OCI-LY3 (cell line): ENCODE data around the gene RCCD1.
A peak's percentile ranks its signal among the peaks of the same experiment; 100 is the strongest.

ENCODE experiments used
- H2AFZ ChIP-seq: fragments of 200-600, 300-600 bp; shearing (Covaris generic); 2 replicates; pipeline ENCODE4 v1.6.0; 2014; ENCODE audit warnings: antibody characterized with exemption, low read depth, low read length
- H3K27ac ChIP-seq: fragments of 200-600, 300-600 bp; sonication (generic); 2 replicates; pipeline ENCODE4 v1.5.1; 2014; ENCODE audit warnings: mild to moderate bottlenecking, low read length, moderate library complexity, mixed read lengths
- H3K27me3 ChIP-seq: fragments of 200-600, 300-600 bp; sonication (generic); 2 replicates; pipeline ENCODE4 v1.6.1; 2014; ENCODE audit warnings: low read depth, low read length, mixed read lengths
- H3K36me3 ChIP-seq: fragments of 200-600, 300-600 bp; sonication (generic); replicated peaks from 2 replicates; pipeline ENCODE3; 2014; ENCODE audit warnings: low read depth, low read length, mixed read lengths
- H3K4me1 ChIP-seq: fragments of 300-600, 200-600 bp; sonication (generic); 2 replicates; pipeline ENCODE4 v1.6.1; 2014; ENCODE audit warnings: low read length, mixed read lengths
- H3K4me2 ChIP-seq: fragments of 200-600, 300-600 bp; sonication (generic); 2 replicates; pipeline ENCODE4 v1.6.1; 2014; ENCODE audit warnings: low read length, mixed read lengths
- H3K4me3 ChIP-seq: fragments of 300-600, 200-600 bp; sonication (generic); 2 replicates; pipeline ENCODE4 v1.5.1; 2014; ENCODE audit warnings: antibody characterized with exemption, mild to moderate bottlenecking, low read length, moderate library complexity
- H3K79me2 ChIP-seq: fragments of 300-600, 200-600 bp; shearing (Covaris generic); 2 replicates; pipeline ENCODE4 v1.6.1; 2014; ENCODE audit warnings: mild to moderate bottlenecking, low read length, mixed read lengths
- H3K9ac ChIP-seq: fragments of 300-600, 200-600 bp; shearing (Covaris generic); 2 replicates; pipeline ENCODE4 v1.6.0; 2014; ENCODE audit warnings: mild to moderate bottlenecking, low read length, moderate library complexity
- H3K9me3 ChIP-seq: fragments of 200-600, 300-600 bp; shearing (Covaris generic); 2 replicates; pipeline ENCODE4 v1.6.1; 2014; ENCODE audit warnings: low read length, mixed read lengths; ENCODE audit not compliant: insufficient read depth
- H4K20me1 ChIP-seq: fragments of 200-600, 300-600 bp; sonication (generic); 2 replicates; pipeline ENCODE4 v1.6.1; 2016; ENCODE audit warnings: low read length, mixed read lengths; ENCODE audit not compliant: insufficient read depth
- CTCF ChIP-seq: fragments of 200-600, 300-600 bp; sonication (generic); IDR thresholded peaks from 2 replicates; pipeline ENCODE4 v1.5.1; 2014; ENCODE audit warnings: antibody characterized with exemption, low read length, low read depth
- EZH2phosphoT487 ChIP-seq: fragments of 200-600 bp; shearing (Covaris generic); IDR thresholded peaks from 2 replicates; pipeline ENCODE4 v1.6.1; 2018; ENCODE audit warnings: antibody characterized with exemption, mixed run types, low read depth

Gene RCCD1

GRCh38 chr15:90956274-90957030 is 1.8 kb downstream of the RCCD1 start:
- H3K79me2 ChIP-seq: peaks cover 29% of the 10 kb centered on the region
- peaks cover 10% of the 10 kb centered on the region for H3K4me1 ChIP-seq
- no peaks in the 10 kb centered on the region for H3K9me3 ChIP-seq
- no peaks in the 10 kb centered on the region for H3K27me3 ChIP-seq
- H3K4me3 ChIP-seq: peak overlapping the region; percentile 86
- H3K4me2 ChIP-seq: peak overlapping the region; percentile 68
- H3K36me3 ChIP-seq: peaks cover 34% of the 10 kb centered on the region
- peak overlapping the region; percentile 97; the same call in 1 of the 2 replicates for H3K9ac ChIP-seq
- H4K20me1 ChIP-seq: no peaks in the 10 kb centered on the region
- no peak overlapping the region for H3K27ac ChIP-seq
- no peak overlapping the region for H2AFZ ChIP-seq
- no peak for TF ChIP-seq CTCF
- no peak for TF ChIP-seq EZH2phosphoT487

- Histone ChIP-seq H4K20me1 (no peaks in the 10 kb centered on the region), H3K4me2 (no peak overlapping the region), H2AFZ (no peak overlapping the region), H3K79me2 (peaks cover 34% of the 10 kb centered on the region), H3K27me3 (no peaks in the 10 kb centered on the region), H3K4me3 (no peak overlapping the region), H3K36me3 (peaks cover 37% of the 10 kb centered on the region), H3K27ac (no peak overlapping the region), H3K9me3 (no peaks in the 10 kb centered on the region), H3K9ac (no peak overlapping the region), H3K4me1 (peaks cover 10% of the 10 kb centered on the region)
- TF ChIP-seq CTCF (no peak), EZH2phosphoT487 (no peak)
Measured at GRCh38 chr15:90957031-90957790, 2.5 kb downstream of the RCCD1 start.

GRCh38 chr15:90957791-90958190 is 3.1 kb downstream of the RCCD1 start:
- Histone ChIP-seq H3K4me3 (no peak overlapping the region), H3K27ac (no peak overlapping the region), H2AFZ (no peak overlapping the region), H3K36me3 (peaks cover 43% of the 10 kb centered on the region), H3K27me3 (no peaks in the 10 kb centered on the region), H3K9me3 (no peaks in the 10 kb centered on the region), H3K79me2 (peaks cover 37% of the 10 kb centered on the region), H3K9ac (no peak overlapping the region), H3K4me2 (no peak overlapping the region), H3K4me1 (peaks cover 10% of the 10 kb centered on the region), H4K20me1 (no peaks in the 10 kb centered on the region)
- TF ChIP-seq EZH2phosphoT487: no peak

DNA sequence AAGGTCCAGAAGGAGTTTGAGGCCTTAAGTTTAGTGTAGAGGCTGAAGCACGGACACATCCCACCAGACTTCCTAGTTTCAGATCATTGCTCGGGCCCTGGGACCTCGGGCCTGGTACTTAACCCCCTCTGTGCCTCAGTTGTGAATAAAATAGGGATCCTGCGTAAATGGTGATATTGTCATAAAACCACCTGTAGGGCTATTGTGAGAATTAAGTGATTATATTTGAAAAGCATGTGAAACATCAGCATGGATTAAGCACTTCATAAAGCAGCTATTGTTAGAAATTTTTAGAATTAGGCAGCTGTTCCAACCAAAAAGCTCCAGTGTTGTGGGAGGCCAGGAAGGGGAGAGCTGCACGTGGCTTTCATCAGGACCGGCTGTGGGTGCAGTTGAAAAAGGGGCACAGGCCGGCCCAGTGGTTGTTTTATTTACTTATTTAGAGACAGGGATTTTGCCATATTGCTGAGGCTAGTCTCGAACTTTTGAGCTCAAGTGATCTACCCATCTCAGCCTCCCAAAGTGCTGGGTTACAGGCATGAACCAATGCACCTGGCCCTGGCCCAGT is 4.4 kb downstream of the RCCD1 start:
- Histone ChIP-seq H3K4me1 (peaks cover 10% of the 10 kb centered on the region), H3K9ac (no peak overlapping the region), H3K27ac (no peak overlapping the region), H4K20me1 (no peaks in the 10 kb centered on the region; the same call in 1 of the 2 replicates), H3K4me3 (no peak overlapping the region), H3K27me3 (no peaks in the 10 kb centered on the region), H3K4me2 (no peak overlapping the region), H3K79me2 (peaks cover 49% of the 10 kb centered on the region), H2AFZ (no peak overlapping the region), H3K9me3 (no peaks in the 10 kb centered on the region), H3K36me3 (peaks cover 50% of the 10 kb centered on the region)
- TF ChIP-seq CTCF: no peak
- no peak for TF ChIP-seq EZH2phosphoT487
